ENCODE results near the gene WASHC4. TPM values are rescaled to one million over a fixed set of nuclear protein-coding genes. Genes with fewer than 3 reads are reported as not detected.

The WASHC4 gene
- total RNA-seq, 2 donors from 2014 or later, result 68.0 to 84.5 TPM

- Histone ChIP-seq H3K27me3 (replicated peaks; ENCODE audit: insufficient read depth) (no peaks in the 10 kb centered on the region), H3K4me3 (no peak overlapping the region), H3K9me3 (no peaks in the 10 kb centered on the region), H3K27ac (no peak overlapping the region), H3K36me3 (peaks cover 53% of the 10 kb centered on the region), H3K4me1 (ENCODE audit: control insufficient read depth in 1 of 2, low read depth in 2 of 2) (peaks cover 0 to 9% of the 10 kb centered on the region in 2 donors)
- DNase-seq (ENCODE audit: low spot score) (no peak), ATAC-seq (ENCODE audit: insufficient number of reproducible peaks, low FRiP score, low read depth) (no peak)
- TF ChIP-seq, protein P1, sequence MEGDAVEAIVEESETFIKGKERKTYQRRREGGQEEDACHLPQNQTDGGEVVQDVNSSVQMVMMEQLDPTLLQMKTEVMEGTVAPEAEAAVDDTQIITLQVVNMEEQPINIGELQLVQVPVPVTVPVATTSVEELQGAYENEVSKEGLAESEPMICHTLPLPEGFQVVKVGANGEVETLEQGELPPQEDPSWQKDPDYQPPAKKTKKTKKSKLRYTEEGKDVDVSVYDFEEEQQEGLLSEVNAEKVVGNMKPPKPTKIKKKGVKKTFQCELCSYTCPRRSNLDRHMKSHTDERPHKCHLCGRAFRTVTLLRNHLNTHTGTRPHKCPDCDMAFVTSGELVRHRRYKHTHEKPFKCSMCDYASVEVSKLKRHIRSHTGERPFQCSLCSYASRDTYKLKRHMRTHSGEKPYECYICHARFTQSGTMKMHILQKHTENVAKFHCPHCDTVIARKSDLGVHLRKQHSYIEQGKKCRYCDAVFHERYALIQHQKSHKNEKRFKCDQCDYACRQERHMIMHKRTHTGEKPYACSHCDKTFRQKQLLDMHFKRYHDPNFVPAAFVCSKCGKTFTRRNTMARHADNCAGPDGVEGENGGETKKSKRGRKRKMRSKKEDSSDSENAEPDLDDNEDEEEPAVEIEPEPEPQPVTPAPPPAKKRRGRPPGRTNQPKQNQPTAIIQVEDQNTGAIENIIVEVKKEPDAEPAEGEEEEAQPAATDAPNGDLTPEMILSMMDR (IDR thresholded peaks at IDR 0.05), result no peak
These were observed 91.4 kb downstream of the WASHC4 start for GRCh38 chr12:105198961-105199360.

GRCh38 chr12:105200385-105200784 is 92.9 kb downstream of the WASHC4 start:
- H3K27me3 ChIP-seq (replicated peaks; ENCODE audit: insufficient read depth), result no peaks in the 10 kb centered on the region
- ATAC-seq (ENCODE audit: insufficient number of reproducible peaks, low FRiP score, low read depth) (no peak), DNase-seq (ENCODE audit: low spot score) (no peak)
- TF ChIP-seq, protein P1 (IDR thresholded peaks at IDR 0.05), result no peak
- H3K4me3 ChIP-seq, result no peak overlapping the region
- H3K4me1 ChIP-seq (ENCODE audit: control insufficient read depth in 1 of 2, low read depth in 2 of 2), result peaks cover 0 to 9% of the 10 kb centered on the region in 2 donors
- no peak overlapping the region for H3K27ac ChIP-seq
- no peaks in the 10 kb centered on the region for H3K9me3 ChIP-seq
- peaks cover 55% of the 10 kb centered on the region for H3K36me3 ChIP-seq

- ATAC-seq (ENCODE audit: insufficient number of reproducible peaks, low FRiP score, low read depth), result no peak
- H3K27me3 ChIP-seq (replicated peaks; ENCODE audit: insufficient read depth), result no peaks in the 10 kb centered on the region
- TF ChIP-seq, protein P1 (IDR thresholded peaks at IDR 0.05), result no peak
- H3K9me3 ChIP-seq, result no peaks in the 10 kb centered on the region
- no peak for DNase-seq (ENCODE audit: low spot score)
- peaks cover 0 to 9% of the 10 kb centered on the region in 2 donors for H3K4me1 ChIP-seq (ENCODE audit: control insufficient read depth in 1 of 2, low read depth in 2 of 2)
- H3K27ac ChIP-seq, result no peak overlapping the region
- H3K4me3 ChIP-seq, result no peak overlapping the region
- H3K36me3 ChIP-seq, result peaks cover 55% of the 10 kb centered on the region
These were observed 93.8 kb downstream of the WASHC4 start for GRCh38 chr12:105201299-105201698.

- TF ChIP-seq, protein P1 (IDR thresholded peaks at IDR 0.05), result no peak
- no peaks in the 10 kb centered on the region for H3K27me3 ChIP-seq (replicated peaks; ENCODE audit: insufficient read depth)
- H3K27ac ChIP-seq, result no peak overlapping the region
- no peaks in the 10 kb centered on the region for H3K9me3 ChIP-seq
- DNase-seq (ENCODE audit: low spot score) (no peak), ATAC-seq (ENCODE audit: insufficient number of reproducible peaks, low FRiP score, low read depth) (no peak)
- H3K4me1 ChIP-seq (ENCODE audit: control insufficient read depth in 1 of 2, low read depth in 2 of 2), result peaks cover 0 to 9% of the 10 kb centered on the region in 2 donors
- no peak overlapping the region for H3K4me3 ChIP-seq
- H3K36me3 ChIP-seq, result peaks cover 56% of the 10 kb centered on the region
These were observed 94.7 kb downstream of the WASHC4 start for GRCh38 chr12:105202202-105202601.

GRCh38 chr12:105204127-105204526 is 96.6 kb downstream of the WASHC4 start:
- no peak for ATAC-seq (ENCODE audit: insufficient number of reproducible peaks, low FRiP score, low read depth)
- Histone ChIP-seq H3K27ac (no peak overlapping the region), H3K27me3 (replicated peaks; ENCODE audit: insufficient read depth) (no peaks in the 10 kb centered on the region), H3K4me1 (ENCODE audit: control insufficient read depth in 1 of 2, low read depth in 2 of 2) (peaks cover 0 to 9% of the 10 kb centered on the region in 2 donors), H3K9me3 (no peaks in the 10 kb centered on the region), H3K4me3 (no peak overlapping the region), H3K36me3 (peaks cover 62% of the 10 kb centered on the region)
- DNase-seq (ENCODE audit: low spot score), result no peak
- TF ChIP-seq, protein P1 (IDR thresholded peaks at IDR 0.05), result no peak
